Osteocyte (in vitro differentiated cells): Measurements from ENCODE around the gene IBA57. TPM values are rescaled to one million over a fixed set of nuclear protein-coding genes. Genes with fewer than 3 reads are reported as not detected.

Source experiments
- DNase-seq: peaks from one replicate; pipeline ENCODE4 v3.0.0; 2021; ENCODE audit warnings: mixed read lengths; ENCODE audit not compliant: unreplicated experiment; ENCODE audit errors: extremely low spot score
- H3K27ac Mint-ChIP-seq: one replicate; pipeline ENCODE4 v1.8.0; 2021; ENCODE audit warnings: mild to moderate bottlenecking, mixed read lengths; ENCODE audit not compliant: unreplicated experiment
- H3K27me3 Mint-ChIP-seq: one replicate; pipeline ENCODE4 v1.8.0; 2021; ENCODE audit warnings: mixed read lengths; ENCODE audit not compliant: unreplicated experiment
- H3K36me3 Mint-ChIP-seq: one replicate; pipeline ENCODE4 v1.8.0; 2021; ENCODE audit warnings: mixed read lengths; ENCODE audit not compliant: unreplicated experiment
- H3K4me1 Mint-ChIP-seq: one replicate; pipeline ENCODE4 v1.8.0; 2021; ENCODE audit warnings: mixed read lengths; ENCODE audit not compliant: unreplicated experiment
- H3K4me3 Mint-ChIP-seq: one replicate; pipeline ENCODE4 v1.8.0; 2021; ENCODE audit warnings: mild to moderate bottlenecking, moderate library complexity, mixed read lengths; ENCODE audit not compliant: unreplicated experiment
- H3K9me3 Mint-ChIP-seq: one replicate; pipeline ENCODE4 v1.8.0; 2021; ENCODE audit warnings: mixed read lengths; ENCODE audit not compliant: unreplicated experiment
- total RNA-seq: library from RNA; stranded (reverse); gene quantifications from 2 replicates; pipeline ENCODE4 v1.2.1, GENCODE V29; 2021
- TF ChIP-seq, protein P1 (sequence below): fragments of 200-600 bp; sonication (generic); IDR thresholded peaks from 2 replicates; pipeline ENCODE4 v1.5.0; 2021; ENCODE audit warnings: antibody characterized with exemption, mild to moderate bottlenecking, moderate library complexity

The IBA57 gene
- total RNA-seq, 1 donor from 2014 or later, result 8.1 TPM

DNA sequence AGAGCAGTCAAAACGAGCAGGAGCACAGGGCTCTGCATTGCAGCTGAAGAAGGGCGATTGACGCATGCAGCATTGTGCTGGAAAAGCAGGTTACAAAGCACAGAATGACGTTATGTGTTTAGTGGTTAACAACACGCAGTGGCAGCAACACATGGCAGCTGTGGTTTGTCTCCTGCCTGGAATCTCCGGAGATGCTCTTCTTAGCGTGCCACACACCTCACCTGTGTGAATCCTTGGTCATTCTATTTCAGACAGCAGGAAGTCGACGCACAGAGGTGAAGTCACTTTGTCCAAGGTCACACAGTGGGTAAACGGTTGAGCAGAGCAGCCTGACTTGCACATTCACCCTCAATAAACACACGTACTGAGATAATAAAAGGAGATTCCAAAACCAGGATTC lies 56.9 kb downstream of the IBA57 start:
- DNase-seq, result peak; percentile 19
- no peaks in the 10 kb centered on the region for H3K9me3 Mint-ChIP-seq
- TF ChIP-seq, protein P1, sequence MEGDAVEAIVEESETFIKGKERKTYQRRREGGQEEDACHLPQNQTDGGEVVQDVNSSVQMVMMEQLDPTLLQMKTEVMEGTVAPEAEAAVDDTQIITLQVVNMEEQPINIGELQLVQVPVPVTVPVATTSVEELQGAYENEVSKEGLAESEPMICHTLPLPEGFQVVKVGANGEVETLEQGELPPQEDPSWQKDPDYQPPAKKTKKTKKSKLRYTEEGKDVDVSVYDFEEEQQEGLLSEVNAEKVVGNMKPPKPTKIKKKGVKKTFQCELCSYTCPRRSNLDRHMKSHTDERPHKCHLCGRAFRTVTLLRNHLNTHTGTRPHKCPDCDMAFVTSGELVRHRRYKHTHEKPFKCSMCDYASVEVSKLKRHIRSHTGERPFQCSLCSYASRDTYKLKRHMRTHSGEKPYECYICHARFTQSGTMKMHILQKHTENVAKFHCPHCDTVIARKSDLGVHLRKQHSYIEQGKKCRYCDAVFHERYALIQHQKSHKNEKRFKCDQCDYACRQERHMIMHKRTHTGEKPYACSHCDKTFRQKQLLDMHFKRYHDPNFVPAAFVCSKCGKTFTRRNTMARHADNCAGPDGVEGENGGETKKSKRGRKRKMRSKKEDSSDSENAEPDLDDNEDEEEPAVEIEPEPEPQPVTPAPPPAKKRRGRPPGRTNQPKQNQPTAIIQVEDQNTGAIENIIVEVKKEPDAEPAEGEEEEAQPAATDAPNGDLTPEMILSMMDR, result no peak
- no peaks in the 10 kb centered on the region for H3K27me3 Mint-ChIP-seq
- peaks cover 2% of the 10 kb centered on the region for H3K4me1 Mint-ChIP-seq
- no peak overlapping the region for H3K4me3 Mint-ChIP-seq
- H3K27ac Mint-ChIP-seq, result no peak overlapping the region
- peaks cover 12% of the 10 kb centered on the region for H3K36me3 Mint-ChIP-seq

DNA sequence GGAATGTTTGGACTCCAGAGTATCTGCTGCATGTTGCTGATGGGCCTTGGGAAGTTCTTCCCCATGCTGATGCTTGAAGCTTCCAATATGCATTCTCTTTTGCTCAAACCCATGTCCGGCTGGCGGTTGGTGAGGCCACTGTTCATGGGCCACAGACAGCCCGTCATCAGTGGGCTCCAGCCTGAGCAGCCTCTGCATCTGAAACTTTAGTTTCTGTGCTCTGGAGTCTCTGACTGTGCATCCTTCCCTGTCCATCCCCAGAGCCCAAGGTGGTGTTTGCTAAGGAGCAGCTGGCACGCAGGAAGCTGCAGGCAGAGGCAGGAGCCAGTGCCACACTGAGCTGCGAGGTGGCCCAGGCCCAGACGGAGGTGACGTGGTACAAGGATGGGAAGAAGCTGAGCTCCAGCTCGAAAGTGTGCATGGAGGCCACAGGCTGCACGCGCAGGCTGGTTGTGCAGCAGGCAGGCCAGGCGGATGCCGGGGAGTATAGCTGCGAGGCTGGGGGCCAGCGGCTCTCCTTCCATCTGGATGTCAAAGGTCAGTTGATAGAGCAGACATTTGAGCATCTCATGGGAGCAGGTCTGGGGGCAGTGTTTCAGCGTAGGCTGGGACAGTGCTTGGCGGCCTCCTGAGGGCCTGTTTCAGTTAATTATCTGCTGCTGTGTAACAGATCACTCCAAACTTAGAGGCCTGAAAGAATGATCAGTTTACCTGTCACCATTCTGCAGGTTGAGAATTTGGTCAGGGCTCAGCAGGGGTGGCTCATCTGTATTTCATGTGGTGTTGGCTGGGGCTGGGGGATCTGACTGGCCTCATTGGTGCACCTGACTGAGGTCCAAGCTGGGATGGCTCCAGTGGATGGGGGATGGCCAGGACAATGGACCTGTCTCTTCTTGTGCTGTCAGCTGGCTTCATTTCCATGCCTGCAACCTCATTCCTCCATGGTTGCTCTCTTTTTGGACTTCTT lies 58.9 kb downstream of the IBA57 start:
- H3K4me3 Mint-ChIP-seq, result no peak overlapping the region
- peaks cover 12% of the 10 kb centered on the region for H3K36me3 Mint-ChIP-seq
- TF ChIP-seq, protein P1, result no peak
- H3K27ac Mint-ChIP-seq, result no peak overlapping the region
- H3K4me1 Mint-ChIP-seq, result no peaks in the 10 kb centered on the region
- H3K27me3 Mint-ChIP-seq, result no peaks in the 10 kb centered on the region
- H3K9me3 Mint-ChIP-seq, result no peaks in the 10 kb centered on the region
- no peak for DNase-seq

DNA sequence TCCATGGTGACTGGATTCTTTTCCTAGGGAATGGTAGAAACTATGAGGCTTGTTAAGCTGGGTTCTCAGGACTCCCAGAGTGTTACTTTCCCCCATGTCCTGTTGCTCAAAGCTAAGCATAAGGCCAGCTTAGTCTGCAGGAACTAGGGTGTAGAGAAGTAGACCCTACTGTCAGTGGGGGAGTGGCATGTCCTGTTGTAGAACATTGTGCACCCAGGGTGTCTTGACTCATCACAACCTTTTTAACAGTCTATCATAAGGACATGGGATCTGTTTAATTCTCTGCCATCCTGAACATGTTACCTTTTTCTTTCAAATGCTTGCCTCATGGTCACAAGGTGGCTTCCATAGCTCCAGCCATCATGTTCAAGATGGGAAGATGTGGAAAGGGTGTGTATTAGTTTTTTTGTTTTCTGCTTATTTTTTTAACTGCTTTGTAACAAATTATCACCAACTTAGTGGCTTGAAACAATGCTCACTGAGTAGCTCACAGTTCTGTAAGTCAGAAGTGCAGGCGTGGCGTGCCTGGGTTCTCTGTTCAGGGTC lies 59.6 kb downstream of the IBA57 start:
- TF ChIP-seq, protein P1, result no peak
- Mint-ChIP-seq H3K36me3 (peaks cover 14% of the 10 kb centered on the region), H3K4me3 (no peak overlapping the region), H3K9me3 (no peaks in the 10 kb centered on the region), H3K27ac (no peak overlapping the region), H3K27me3 (no peaks in the 10 kb centered on the region), H3K4me1 (no peaks in the 10 kb centered on the region)
- no peak for DNase-seq

GRCh38 chr1:228225740-228226139 lies 60.1 kb downstream of the IBA57 start:
- TF ChIP-seq, protein P1, result no peak
- Mint-ChIP-seq H3K36me3 (peaks cover 18% of the 10 kb centered on the region), H3K27ac (no peak overlapping the region), H3K9me3 (no peaks in the 10 kb centered on the region), H3K27me3 (no peaks in the 10 kb centered on the region), H3K4me3 (no peak overlapping the region), H3K4me1 (no peaks in the 10 kb centered on the region)
- no peak for DNase-seq

DNA sequence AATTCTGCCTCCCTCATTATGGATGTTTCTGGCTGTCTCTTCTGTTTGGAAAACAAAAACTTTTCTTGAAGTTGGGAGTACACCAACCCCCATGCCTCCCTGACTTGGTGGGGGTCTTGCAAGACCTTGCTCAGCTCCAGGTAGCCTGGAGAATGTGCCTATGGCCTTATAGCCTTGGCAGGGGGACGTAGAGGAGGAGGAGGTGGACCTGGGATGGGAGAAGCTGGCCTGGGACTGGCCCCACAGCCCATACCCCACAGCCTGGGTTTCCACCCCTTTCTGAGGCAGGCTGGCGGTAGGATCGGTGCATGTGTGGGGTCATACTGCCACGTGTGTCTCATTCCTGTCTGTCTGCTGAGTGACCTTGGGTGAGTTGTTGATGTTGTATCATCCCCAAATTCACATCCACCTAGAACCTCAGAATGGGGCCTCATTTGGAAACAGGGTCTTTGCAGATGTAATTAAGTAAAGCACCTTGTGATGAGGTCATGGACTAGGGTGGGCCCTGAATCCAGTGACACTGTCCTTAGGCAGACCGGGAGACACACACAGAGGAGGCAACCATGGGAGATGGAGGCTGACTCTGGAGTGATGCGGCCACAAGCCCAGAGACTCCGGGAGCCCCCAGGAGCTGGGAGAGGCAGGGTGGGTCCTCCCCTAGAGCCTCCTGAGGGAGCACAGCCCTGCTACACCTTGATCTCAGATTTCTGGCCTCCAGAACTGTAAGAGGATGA lies 60.7 kb downstream of the IBA57 start:
- Mint-ChIP-seq H3K36me3 (peaks cover 19% of the 10 kb centered on the region), H3K9me3 (no peaks in the 10 kb centered on the region), H3K27me3 (no peaks in the 10 kb centered on the region), H3K4me3 (no peak overlapping the region), H3K27ac (no peak overlapping the region), H3K4me1 (no peaks in the 10 kb centered on the region)
- TF ChIP-seq, protein P1, result no peak
- DNase-seq, result no peak
